Common myeloid progenitor, CD34-positive (primary cell): ENCODE measurements around the gene DHRS13.

Experiments used
- CTCF ChIA-PET: fragments of 350-600 bp; sonication (Branson Sonifier 250); formaldehyde crosslinking; loops from one replicate; lab custom pipeline; 2021; ENCODE audit warnings: antibody characterized with exemption; lab: Charles Lee
- POLR2A ChIA-PET: fragments of 350-600 bp; sonication (Branson Sonifier 250); formaldehyde crosslinking; loops from one replicate; lab custom pipeline; 2021; ENCODE audit warnings: antibody characterized with exemption; lab: Charles Lee
- DNase-seq, 3 donors: peaks; one replicate each; pipeline versions ENCODE4 v3.0.0 to v3.0.0-alpha.2; 2013
- H3K27ac ChIP-seq, 2 experiments: 1 replicate in 1 of 2; 2 replicates in 1 of 2; pipeline ENCODE4 v1.7.0; 2013; ENCODE audit warnings: inconsistent platforms in 2 of 2, low read length in 2 of 2, mild to moderate bottlenecking in 2 of 2, low read depth in 1 of 2, moderate library complexity in 1 of 2; ENCODE audit not compliant: severe bottlenecking in 2 of 2, insufficient read depth in 1 of 2, poor library complexity in 1 of 2
- H3K27me3 ChIP-seq, 5 experiments: replicated peaks in 2 of 5; 1 replicate in 3 of 5; 2 replicates in 2 of 5; pipeline versions ENCODE4 v1.6.1 to v1.7.0; 2013; ENCODE audit warnings: low read length in 4 of 5, mild to moderate bottlenecking in 2 of 5, moderate library complexity in 2 of 5, inconsistent platforms in 1 of 5; ENCODE audit not compliant: insufficient read depth in 5 of 5, control insufficient read depth in 4 of 5
- H3K36me3 ChIP-seq, 4 experiments: 1 replicate in 2 of 4; 2 replicates in 2 of 4; pipeline versions ENCODE4 v1.6.1 to v1.7.0; 2013; ENCODE audit warnings: low read length in 3 of 4, control low read depth in 1 of 4, mild to moderate bottlenecking in 1 of 4; ENCODE audit not compliant: control insufficient read depth in 4 of 4, insufficient read depth in 4 of 4
- H3K4me1 ChIP-seq, 4 experiments: 1 replicate in 3 of 4; 2 replicates in 1 of 4; pipeline versions ENCODE4 v1.6.1 to v1.7.1; 2013; ENCODE audit warnings: low read length in 3 of 4, mild to moderate bottlenecking in 3 of 4, control low read depth in 1 of 4, inconsistent platforms in 1 of 4, moderate library complexity in 1 of 4; ENCODE audit not compliant: control insufficient read depth in 4 of 4, insufficient read depth in 4 of 4; ENCODE audit errors: control extremely low read depth in 1 of 4
- H3K4me3 ChIP-seq, 7 experiments: 1 replicate in 4 of 7; 2 replicates in 3 of 7; pipeline versions ENCODE4 v1.5.1 to v1.7.0; 2013; ENCODE audit warnings: mild to moderate bottlenecking in 7 of 7, low read length in 6 of 7, moderate library complexity in 6 of 7, inconsistent platforms in 2 of 7, low read depth in 2 of 7, control low read depth in 1 of 7; ENCODE audit not compliant: insufficient read depth in 4 of 7, control insufficient read depth in 1 of 7; ENCODE audit errors: extremely low read depth in 1 of 7
- H3K9me3 ChIP-seq, 5 experiments: 1 replicate in 4 of 5; 2 replicates in 1 of 5; pipeline versions ENCODE4 v1.6.1 to v1.7.1; 2013; ENCODE audit warnings: low read length in 4 of 5, mild to moderate bottlenecking in 2 of 5, inconsistent platforms in 1 of 5, low read depth in 1 of 5, moderate library complexity in 1 of 5; ENCODE audit not compliant: control insufficient read depth in 4 of 5, insufficient read depth in 2 of 5; ENCODE audit errors: control extremely low read depth in 1 of 5
- WGBS: methylation state at CpG from one replicate; pipeline ENCODE4 v1.1.5; 2013; ENCODE audit not compliant: insufficient coverage; 5-methylcytosine and 5-hydroxymethylcytosine counted together

The DHRS13 gene

GRCh38 chr17:28944343-28944742 is 41.5 kb upstream of the DHRS13 start:
- POLR2A ChIA-PET, result interaction anchor here (2.4 kb wide), 1 partner anchor 18 kb away, joined by 11 read pairs; no protein-coding TSS in a partner anchor
- H3K4me1 ChIP-seq, result peaks cover 27 to 58% (median 41%) of the 10 kb centered on the region in 4 experiments
- CTCF ChIA-PET, result interaction anchor here (1.8 to 13.6 kb wide), 4 partner anchors 9 to 28 kb away, joined by 5 to 128 read pairs (median 17); no protein-coding TSS in a partner anchor
- H3K27ac ChIP-seq, result no peak overlapping the region
- no peak overlapping the region for H3K4me3 ChIP-seq
- no peak for DNase-seq
- peaks cover 3 to 41% (median 8%) of the 10 kb centered on the region in 4 experiments for H3K36me3 ChIP-seq
- WGBS, result 100% methylated on average over 3 of the region's 4 CpGs
- no peaks in the 10 kb centered on the region for H3K27me3 ChIP-seq
- no peaks in the 10 kb centered on the region for H3K9me3 ChIP-seq

DNA sequence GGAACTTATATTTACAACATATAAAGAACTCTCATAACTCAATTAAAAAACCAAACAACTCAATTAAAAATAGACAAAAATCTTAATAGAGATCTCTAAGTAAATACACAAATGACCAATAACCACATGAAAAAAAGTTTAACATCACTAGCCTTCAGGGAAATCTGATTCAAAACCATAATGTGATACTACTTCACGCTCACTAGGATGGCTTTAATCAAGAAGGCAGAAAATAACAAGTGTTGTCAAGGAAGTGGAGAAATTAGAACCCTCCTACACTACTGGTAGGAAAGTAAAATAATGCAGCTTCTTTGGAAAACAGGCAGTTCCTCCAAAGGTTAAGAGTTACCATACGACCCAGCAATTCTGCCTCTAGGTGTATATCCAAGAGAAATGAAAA is 40.0 kb upstream of the DHRS13 start:
- WGBS, result 100% methylated on average over 1 of the region's 2 CpGs
- CTCF ChIA-PET, result interaction anchor here (1.5 to 13.6 kb wide), 3 partner anchors 8 to 40 kb away, joined by 3 to 128 read pairs (median 24); partner anchors contain the start of gene DHRS13
- DNase-seq, result no peak
- no peaks in the 10 kb centered on the region for H3K9me3 ChIP-seq
- POLR2A ChIA-PET, result no interaction called here
- peaks cover 27 to 60% (median 36%) of the 10 kb centered on the region in 4 experiments for H3K4me1 ChIP-seq
- peaks cover 3 to 51% (median 8%) of the 10 kb centered on the region in 4 experiments for H3K36me3 ChIP-seq
- peak overlapping the region in 1 of 2 experiments; percentile 9 for H3K27ac ChIP-seq
- no peak overlapping the region for H3K4me3 ChIP-seq
- H3K27me3 ChIP-seq, result no peaks in the 10 kb centered on the region

GRCh38 chr17:28941251-28941650 is 38.4 kb upstream of the DHRS13 start:
- no peaks in the 10 kb centered on the region for H3K9me3 ChIP-seq
- WGBS, result no CpG with 5 or more reads among the region's 1 CpG
- H3K27ac ChIP-seq, result no peak overlapping the region
- H3K36me3 ChIP-seq, result peaks cover 3 to 61% (median 8%) of the 10 kb centered on the region in 4 experiments
- H3K4me1 ChIP-seq, result peaks cover 28 to 57% (median 34%) of the 10 kb centered on the region in 4 experiments
- no peak overlapping the region for H3K4me3 ChIP-seq
- ChIA-PET CTCF (interaction anchor here (1.4 to 13.6 kb wide), 4 partner anchors 6 to 15 kb away, joined by 5 to 128 read pairs (median 78); partner anchors contain the start of gene PHF12), POLR2A (no interaction called here)
- no peaks in the 10 kb centered on the region for H3K27me3 ChIP-seq
- no peak for DNase-seq

GRCh38 chr17:28940675-28941074 is 37.8 kb upstream of the DHRS13 start:
- Histone ChIP-seq H3K4me1 (peaks cover 26 to 57% (median 33%) of the 10 kb centered on the region in 4 experiments), H3K4me3 (no peak overlapping the region), H3K27me3 (no peaks in the 10 kb centered on the region), H3K27ac (no peak overlapping the region), H3K9me3 (no peaks in the 10 kb centered on the region), H3K36me3 (peaks cover 3 to 64% (median 8%) of the 10 kb centered on the region in 4 experiments)
- POLR2A ChIA-PET, result interaction anchor here (0.6 kb wide), 1 partner anchor 8 kb away, joined by 5 read pairs; no protein-coding TSS in a partner anchor
- CTCF ChIA-PET, result interaction anchor here (4.4 to 13.6 kb wide), 3 partner anchors 6 to 14 kb away, joined by 27 to 128 read pairs (median 128); partner anchors contain the start of gene PHF12
- WGBS, result 88% methylated on average over 3 of the region's 3 CpGs
- no peak for DNase-seq

GRCh38 chr17:28940142-28940541 is 37.3 kb upstream of the DHRS13 start:
- Histone ChIP-seq H3K4me3 (no peak overlapping the region), H3K27ac (no peak overlapping the region), H3K4me1 (peaks cover 26 to 54% (median 32%) of the 10 kb centered on the region in 4 experiments), H3K9me3 (no peaks in the 10 kb centered on the region), H3K27me3 (no peaks in the 10 kb centered on the region), H3K36me3 (peaks cover 3 to 59% (median 8%) of the 10 kb centered on the region in 4 experiments)
- POLR2A ChIA-PET, result interaction anchor here (0.6 kb wide), 1 partner anchor 9 kb away, joined by 5 read pairs; no protein-coding TSS in a partner anchor
- 48% methylated on average over 2 of the region's 3 CpGs for WGBS
- CTCF ChIA-PET, result interaction anchor here (1.0 to 12.3 kb wide), 6 partner anchors 7 to 33 kb away, joined by 4 to 128 read pairs (median 5); partner anchors contain the start of gene PHF12
- DNase-seq, result no peak

GRCh38 chr17:28938552-28938951 is 35.7 kb upstream of the DHRS13 start:
- Histone ChIP-seq H3K27ac (no peak overlapping the region), H3K4me3 (no peak overlapping the region), H3K27me3 (no peaks in the 10 kb centered on the region), H3K4me1 (peaks cover 26 to 52% (median 32%) of the 10 kb centered on the region in 4 experiments), H3K36me3 (peaks cover 3 to 47% (median 8%) of the 10 kb centered on the region in 4 experiments), H3K9me3 (no peaks in the 10 kb centered on the region)
- ChIA-PET CTCF (interaction anchor here (1.2 to 12.3 kb wide), 4 partner anchors 9 to 25 kb away, joined by 4 to 128 read pairs (median 16); partner anchors contain the start of gene PHF12), POLR2A (no interaction called here)
- DNase-seq, result no peak
